HT-29 (cell line): ENCODE data around the gene BFSP1. TPM values are rescaled to one million over a fixed set of nuclear protein-coding genes. Genes with fewer than 3 reads are reported as not detected.

Experiments
- DNase-seq: peaks from one replicate; pipeline ENCODE4 v3.0.0-alpha.2; 2015; ENCODE audit warnings: low spot score
- total RNA-seq: library from RNA; depleted of rRNA; stranded (reverse); fragments of >200 nt; shearing (Covaris generic); gene quantifications from 2 replicates; pipeline ENCODE4 v1.2.3, GENCODE V29; 2014; rRNA removed

Gene BFSP1
- total RNA-seq = 0.81 and 1.4 TPM in 2 replicates

DNA sequence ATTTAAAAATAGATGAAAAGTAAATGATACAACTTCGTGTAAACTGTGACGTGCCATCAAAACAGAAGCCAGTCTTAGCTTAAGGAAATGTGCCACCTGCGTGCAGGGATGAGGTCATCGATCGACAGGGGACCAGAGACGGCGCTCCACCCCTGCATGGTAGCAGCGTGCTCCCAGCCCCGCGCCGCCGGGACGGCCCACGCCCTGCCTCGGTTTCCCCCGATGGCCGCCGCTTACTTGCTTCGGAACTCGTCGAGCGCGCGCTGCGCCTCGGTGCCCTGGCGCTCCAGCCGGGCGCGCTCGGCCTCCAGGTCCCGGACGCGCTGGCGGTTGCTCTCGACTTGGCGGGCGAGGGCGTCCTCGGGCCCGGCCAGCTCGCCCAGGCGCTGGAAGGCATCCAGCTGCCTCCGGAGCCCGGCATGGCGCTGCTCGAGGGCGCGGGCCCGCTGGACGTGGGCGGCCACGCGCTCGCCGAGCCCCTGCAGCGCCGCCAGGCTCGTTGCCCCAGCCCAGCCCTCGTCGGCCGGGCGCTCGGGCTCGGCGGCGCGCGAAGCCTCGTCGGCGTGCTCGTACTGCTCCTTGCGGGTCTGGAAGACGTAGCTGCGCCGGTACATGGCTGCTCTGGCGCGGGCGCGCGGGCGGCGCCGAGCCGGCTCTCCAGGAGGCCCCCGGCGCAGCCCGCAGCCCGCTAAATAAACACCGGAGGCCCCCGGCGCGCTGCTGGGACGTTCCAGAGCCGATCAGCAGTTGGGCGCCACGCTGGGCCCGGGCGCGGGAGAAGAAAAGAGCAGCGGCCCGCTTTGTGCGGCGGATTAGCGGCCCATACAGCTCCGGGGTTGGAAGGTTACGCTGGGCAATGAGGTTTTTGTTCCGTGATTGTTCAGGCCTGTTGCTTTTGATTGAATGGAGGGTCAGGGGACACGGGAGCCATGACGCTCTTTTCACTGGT is at the start of gene BFSP1:
TSS of gene BFSP1 (minus strand) at position 664 of the 949 bp plus-strand sequence. CDS start at position 614, 50 bp downstream.
- peak; percentile 59 for DNase-seq

DNA sequence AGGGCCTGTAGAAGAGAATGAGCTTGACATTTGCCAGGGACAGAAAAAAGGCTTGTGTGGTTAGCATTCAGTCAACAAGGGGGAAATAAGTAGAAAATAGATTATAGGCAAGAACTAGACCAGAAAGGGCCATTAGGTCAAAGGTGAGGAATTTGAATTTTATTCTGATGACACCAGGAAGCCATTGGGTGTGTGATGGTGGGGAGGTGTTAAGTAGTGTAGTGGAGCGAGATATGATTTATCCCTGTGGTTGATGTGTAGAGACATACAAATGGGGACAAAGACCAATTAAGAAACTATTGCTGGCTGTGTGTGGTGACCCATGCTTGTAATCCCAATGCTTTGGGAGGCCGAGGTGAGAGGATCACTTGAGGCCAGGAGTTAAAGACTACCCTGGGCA is 49.7 kb upstream of the BFSP1 start:
- no peak for DNase-seq

DNA sequence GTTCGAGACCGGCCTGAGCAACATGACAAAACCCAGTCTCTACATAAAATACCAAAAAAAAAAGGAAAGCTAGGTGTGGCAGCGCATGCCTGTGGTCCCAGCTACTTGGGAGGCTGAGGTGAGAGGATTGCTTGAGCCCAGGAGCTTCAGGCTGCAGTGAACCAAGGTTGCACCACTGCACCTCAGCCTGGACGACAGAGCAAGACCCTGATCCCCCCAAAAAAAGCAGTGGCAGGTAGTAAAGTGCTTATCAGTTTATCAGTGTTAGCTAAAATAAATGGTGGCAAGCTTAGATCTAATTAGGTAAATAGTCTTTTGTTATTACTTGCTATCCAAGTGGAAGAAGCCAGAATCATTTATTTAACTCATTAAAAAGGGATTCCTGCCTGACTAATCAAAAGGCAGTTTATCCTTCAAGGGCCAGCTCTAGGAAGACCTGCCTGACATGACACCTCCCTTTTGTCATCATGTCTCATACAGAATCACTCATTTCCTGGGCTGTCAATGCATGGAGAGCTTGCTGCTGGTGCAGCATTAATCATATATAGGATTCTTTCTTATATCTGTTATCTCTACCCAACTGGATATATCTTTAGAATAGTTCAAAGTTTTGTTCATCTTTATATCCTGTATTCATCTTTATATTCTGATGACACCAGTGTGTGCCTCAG is 48.3 kb upstream of the BFSP1 start:
- no peak for DNase-seq

DNA sequence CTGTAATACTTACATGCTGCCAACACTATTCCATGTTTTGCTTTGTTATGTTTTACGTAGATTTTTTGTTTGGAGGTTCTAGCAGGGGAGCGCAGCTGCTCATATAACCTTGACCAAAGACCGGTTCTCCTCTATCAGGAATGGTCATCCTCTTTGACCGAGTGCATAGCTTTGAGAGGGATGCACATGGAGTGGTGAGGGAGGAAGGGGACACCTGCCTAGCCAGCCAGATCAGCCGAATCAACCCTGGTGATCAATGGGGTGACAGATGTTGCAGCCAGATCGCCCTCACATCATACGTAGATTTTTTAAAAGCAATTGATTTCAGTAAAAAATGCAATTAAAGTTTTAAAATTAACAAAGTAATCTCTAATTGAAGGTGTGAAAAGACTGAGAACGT is 45.0 kb upstream of the BFSP1 start:
- no peak for DNase-seq

DNA sequence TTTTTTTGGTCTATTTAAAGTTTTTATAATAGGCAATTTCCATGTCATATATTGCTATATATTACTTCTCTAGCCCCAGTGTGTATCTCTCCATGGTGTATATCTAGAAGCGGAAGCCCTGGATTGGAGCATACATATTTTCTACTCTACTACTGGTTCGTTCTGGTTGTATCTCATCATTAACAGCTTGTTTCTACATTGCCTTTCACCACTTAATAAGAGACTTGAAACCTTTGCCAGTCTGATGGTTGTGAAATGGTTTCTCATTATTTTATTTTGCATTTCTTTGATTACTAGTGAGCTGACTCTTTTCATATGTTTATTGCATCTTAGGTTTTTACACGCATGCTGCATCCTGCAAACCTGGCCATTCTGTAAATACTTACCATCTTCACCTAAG is 42.3 kb upstream of the BFSP1 start:
- no peak for DNase-seq

DNA sequence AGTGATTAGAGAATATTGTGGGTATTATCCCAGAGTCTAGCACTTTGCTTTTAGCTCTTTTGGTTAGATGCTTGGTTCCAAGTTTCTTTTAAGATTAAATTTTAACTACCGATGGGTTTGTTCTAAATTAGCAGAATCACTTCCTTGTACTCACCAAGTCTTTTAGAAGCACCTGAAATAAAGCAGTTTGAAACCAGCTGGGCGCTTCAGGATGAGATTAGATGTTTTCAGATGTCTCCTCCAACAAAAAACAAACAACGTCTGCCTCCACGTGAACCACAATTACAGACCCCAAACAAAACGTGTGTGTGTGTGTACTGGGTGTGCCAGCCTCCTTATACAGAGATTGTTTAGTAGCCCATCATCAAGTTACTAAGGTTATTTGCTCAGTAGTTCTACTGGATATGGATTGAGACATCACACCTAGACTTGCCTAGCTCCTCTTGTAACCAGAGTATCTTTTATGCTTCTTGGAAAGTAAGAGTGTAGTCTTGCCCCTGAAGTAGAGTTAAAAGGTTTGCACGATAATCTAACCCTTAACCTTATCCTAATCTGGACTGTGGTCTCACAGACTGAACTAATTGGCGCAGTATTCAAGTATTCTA is 41.0 kb upstream of the BFSP1 start:
- DNase-seq = no peak

DNA sequence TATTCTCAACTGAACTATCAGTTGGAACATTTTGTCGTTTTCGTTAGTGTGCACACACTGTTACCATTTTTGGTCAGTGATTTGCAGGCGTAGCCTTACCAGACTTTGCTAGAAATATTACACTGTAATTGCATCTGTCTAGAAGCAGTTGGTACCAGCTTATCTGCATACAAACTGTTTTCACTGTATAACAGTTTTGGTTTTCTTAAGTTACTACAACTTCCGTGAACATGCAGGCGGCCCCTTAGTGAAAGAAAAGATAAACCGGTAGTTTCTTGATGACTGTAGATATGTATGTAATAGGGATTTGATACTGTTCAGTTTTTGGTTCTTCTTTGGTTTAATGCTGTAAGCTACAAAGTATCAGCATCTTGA is 40.0 kb upstream of the BFSP1 start:
- DNase-seq = peak; percentile 38

DNA sequence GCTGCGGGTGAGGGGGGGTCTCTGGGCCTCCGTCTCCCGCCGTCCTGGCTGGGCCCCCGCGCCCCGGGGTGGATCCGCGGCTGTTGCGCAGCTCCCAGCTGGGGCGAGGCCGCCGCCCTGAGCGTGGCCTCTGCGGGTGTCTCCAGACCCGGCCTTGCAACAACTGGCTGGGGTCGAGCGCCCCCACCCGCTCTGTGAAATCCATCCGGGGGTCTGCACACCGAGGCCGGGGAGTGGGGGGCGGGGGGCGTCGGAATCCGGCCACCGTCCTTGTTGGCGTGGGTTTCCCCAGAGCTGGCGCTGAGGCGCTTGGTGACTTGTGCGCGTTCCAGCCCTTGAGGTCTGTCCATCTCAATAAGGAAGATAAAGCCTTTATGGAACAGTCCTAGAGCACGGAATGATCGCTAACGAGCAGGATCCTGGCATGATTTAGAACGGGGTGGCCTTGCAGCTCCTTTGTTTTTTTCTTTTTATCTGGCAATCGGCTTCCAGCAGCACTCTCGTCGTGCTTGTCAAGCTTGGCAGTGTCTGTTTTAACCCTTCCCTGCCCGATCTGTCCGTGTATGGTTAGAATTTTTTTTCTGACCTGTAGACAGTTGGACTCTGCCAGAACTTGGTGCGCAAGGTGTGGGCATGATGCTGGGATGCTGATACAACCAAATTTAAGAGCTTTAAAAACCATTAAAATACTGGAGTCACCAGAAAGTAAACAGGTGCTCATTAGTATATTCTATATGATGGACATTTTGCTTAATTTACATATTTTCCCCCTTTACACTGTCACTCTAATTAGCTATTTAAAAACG is 39.4 kb upstream of the BFSP1 start:
- peak; percentile 62 for DNase-seq

DNA sequence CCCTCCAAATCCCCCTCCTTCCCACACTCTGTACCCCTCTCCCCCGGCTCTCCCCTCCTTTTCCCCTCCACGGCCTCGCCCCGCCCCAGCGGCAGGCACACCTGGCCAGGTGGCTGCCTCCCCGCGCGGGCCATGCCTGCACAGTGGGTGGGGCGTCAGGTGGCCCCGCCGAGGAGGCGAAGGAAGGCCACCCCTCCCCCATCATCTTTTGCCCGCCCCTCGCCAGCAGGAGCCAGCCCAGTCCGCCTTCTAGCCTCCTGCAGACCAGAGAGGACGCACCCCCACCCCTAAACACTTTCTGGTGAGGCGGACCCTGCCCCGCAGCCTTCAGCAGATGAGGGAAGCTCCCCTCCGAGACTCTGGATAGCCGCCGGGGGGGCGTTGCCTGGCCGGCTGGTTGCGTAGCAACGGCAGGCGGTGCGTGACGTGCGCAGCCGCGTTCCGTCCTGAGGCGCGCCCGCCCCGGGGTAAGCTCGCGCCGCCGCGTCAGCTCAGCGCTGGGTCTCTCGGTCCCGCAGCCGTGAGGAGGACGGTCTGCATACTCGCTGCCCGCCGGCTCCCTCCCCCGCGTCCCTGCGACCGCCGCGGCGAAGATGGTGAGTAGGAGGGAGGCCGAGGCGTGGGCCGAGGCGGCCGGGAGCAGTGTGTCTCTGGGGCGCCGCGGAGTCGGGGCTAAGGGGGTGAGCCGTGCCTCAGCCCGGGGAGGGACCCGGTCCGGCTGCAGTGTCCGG is 38.6 kb upstream of the BFSP1 start, which contains the start of gene DSTN:
TSS of gene DSTN (plus strand) at position 460 of the 731 bp plus-strand sequence. CDS start at position 594, 134 bp downstream.
- peak; percentile 94 for DNase-seq

DNA sequence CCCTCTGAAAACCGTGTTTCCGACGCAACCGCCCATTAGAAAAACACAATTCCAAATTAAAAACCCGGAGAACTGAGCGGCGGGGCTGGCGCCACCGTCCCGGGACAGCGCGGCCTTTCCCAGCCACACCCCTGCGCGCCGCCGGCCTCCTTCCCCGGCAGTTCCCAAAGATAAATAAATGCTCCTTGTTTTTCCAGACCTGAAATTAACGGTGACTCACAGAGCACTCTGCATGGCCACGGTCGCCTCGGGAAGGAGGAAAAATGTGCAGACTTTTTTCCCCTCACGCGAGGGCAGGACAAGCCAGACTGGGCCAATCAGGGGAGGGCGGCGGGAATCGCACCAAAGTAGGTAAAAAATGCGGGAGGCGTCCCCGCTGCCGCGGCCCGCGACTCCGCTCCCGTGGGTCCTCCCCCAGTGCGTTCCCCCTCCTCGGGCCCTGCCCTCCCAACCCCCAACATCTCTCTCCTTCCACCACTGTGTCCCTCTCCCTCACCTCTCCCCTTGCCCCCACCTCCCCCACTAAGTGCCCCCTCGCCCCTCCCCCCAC is 37.9 kb upstream of the BFSP1 start:
- DNase-seq = peak; percentile 90

DNA sequence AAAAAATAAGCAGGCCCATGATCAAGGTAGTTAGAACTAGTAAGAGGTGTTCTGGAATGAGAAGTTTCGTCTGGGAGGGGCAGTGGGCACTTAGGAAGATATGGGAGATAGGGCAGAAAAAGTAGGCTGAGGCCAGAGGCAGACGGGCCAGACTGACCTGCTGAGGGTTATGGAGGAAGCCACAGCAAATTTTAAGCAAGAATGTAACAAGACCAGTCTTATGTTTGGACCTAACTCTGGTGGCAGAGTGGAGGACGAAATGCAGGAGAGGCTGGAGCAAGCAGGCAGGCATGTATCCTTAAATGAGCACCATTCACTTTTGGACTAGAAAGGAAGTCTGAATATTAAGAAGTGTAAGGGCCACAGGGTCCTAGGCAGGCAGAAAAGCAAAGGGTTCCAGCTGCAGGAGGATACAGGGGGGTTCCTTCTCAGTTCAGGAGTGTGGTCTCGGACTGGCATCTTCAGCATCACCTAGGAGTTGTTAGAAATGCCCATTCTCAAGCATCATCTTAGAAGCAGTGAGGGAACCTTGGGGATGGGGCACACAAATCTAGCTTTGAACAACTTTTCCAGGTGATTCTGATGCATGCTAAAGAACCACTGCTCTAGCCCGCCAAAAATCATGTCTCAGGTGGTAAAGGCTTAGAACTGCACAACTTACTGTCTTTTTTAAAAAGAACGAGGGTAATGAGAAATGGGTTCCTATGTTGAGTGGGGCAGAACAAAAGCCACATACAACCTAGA is 37.0 kb upstream of the BFSP1 start:
- DNase-seq = peak; percentile 47

DNA sequence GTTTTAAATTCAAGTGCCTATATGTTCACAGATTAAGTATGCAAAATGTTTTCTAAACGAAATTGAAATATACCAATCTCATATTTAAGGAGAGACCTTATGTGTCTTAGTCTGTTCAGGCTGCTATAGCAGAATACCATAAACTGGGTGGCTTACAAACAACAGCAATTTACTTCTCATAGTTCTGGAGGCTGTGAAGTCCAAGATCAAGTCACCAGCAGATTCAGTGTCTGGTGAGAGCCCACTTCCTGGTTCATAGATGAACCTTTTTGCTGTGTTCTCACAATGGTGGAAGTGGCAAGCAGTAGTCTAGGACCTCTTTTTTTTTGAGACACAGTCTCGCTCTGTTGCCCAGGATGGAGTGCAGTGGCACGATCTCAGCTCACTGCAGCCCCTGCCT is 35.2 kb upstream of the BFSP1 start:
- DNase-seq = no peak

DNA sequence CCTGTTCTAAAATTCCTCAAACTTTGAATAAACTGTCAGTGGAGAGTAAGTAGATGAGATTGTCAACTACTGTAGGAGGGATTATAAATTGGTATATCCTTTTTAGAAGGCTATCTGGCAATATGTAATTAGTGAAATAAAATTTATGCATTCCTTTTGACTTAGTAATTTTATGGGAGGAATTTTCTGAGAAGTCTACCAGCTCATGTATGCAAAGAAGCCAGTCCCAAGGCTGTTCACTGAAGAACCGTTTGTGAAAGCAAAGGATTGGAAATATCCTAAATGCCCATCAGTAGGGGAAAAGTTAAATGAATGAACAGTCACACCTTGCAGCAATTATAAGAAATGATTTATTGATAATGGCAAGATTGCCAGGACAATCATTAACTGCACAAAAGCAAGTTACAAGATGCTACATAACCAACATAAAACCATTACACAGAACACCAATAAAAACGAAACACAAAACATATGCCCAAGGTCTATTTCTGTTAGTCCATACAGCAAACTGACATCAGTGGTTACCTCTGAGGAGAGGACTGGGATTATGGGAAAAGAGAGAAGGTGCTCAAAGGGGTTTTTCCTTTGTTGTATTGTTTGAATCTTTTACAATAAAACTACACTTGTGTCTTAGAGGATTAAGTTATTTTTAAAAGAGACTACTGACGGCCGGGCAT is 34.1 kb upstream of the BFSP1 start:
- DNase-seq = no peak

DNA sequence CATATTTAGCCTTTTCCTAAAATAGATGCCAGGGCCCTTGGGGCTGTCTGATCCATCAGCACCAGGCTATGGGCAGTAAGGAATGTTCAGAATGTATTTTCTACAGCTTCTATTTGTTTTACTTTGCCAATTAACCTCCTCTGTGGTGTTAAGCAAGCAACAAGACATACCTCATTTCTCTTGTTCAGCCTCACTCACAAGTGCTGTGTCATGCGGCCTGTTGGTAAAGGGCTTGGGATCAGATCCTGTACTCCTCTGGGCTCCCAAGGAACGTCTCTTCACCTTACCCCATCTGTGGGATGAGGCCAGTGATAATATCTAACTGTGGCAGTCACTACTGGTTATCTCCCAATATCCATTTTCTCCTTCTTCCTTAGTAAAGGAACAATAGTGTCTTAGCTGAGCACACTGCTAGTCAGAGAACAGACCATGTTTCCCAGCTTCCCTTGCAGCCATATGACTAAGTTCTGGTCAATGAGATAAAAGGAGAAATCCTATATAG is 31.7 kb upstream of the BFSP1 start:
- DNase-seq = peak; percentile 56

DNA sequence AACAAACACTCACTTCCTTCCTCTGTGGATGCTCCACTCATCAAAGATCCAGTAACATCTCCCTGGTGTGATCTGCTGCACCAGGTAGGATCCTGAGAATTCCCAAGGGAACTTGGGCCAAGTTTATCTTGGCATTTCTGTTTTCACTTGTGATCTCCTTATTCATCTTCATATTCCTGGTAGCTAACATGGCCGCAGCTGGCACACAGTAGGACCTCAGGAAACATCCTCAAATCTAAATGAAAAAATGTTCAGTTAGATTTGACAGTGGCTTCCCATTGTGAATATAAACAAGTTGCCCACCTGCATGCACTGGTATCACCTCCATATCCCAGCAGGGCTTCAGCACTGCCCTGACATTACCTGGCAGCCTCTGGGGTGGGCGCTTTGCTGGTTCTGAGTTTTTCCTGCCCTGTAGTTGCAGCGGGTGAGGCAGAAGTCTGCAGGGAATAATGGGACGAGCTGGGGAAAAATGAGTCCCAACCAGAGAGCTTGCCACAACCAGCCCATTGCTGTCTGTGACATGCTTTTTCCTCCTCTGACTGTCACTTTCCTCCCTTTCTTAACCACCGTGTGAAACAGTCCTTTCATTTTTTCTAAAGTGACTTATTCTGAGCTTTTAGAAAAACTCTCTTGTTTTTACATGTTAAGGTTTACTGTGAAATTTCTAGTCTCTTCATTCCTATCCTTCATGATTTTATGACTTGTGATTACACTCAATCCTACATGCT is 29.3 kb upstream of the BFSP1 start:
- DNase-seq = no peak

DNA sequence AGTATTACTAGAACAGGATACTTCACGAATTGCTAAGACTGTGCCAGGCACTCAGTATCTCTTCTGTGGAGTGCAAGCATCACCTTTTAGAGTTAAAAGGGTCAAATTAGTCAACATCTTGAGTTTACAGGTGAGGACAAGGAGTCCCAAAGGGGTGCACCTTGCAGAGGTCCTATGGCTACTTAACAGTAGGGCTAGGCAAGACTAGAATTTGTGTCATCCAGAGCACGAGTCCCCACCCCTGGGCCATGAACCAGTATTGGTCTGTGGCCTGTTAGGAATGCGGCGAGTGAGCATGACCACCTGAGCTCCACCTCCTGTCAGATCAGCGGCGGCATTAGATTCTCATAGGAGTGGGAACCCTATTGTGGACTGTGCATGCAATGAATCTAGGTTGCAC is 28.2 kb upstream of the BFSP1 start:
- no peak for DNase-seq

DNA sequence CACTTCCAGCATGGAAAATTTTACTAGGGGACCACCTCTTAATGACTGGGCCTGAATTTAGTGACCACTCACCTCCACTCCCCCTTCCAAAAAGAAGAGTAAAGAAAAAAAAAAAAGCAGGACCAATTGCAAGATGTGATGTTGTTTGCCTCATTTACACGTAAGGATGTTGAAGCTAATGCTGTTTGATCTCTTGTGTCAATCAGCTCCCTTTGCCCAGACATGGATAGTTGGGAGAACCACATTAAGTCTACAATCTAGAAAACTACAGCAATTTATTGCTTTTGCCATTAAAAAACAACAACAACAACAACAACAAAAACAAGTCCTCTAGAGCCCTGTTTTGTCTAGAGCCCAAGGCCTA is 27.7 kb upstream of the BFSP1 start:
- DNase-seq = no peak
